IMR-90 (cell line): ENCODE results near the gene LY86. TPM values are rescaled to one million over a fixed set of nuclear protein-coding genes. Genes with fewer than 3 reads are reported as not detected.

Experiments used
- ATAC-seq: fragments of 200-7000 bp; cut with Tn5 transposase; 2 replicates; pipeline ENCODE4 v1.9.1; 2020; ENCODE audit warnings: low read depth, mild to moderate bottlenecking, moderate library complexity
- BruUV-seq: library from RNA; stranded (reverse); fragments of 400-500 nt; replicated peaks from 2 replicates; lab custom pipeline; 2021; lab: Mats Ljungman, UMichigan
- CTCF ChIA-PET: fragments of 300-600 bp; formaldehyde crosslinking; extraction: SDS; loops from one replicate; lab custom pipeline; 2021; ENCODE audit warnings: antibody characterized with exemption; lab: Yijun Ruan, JAX
- POLR2A ChIA-PET: fragments of 300-600 bp; sonication (Branson Sonifier 250); formaldehyde crosslinking; loops from one replicate; lab custom pipeline; 2022; ENCODE audit warnings: antibody characterized with exemption; ENCODE audit not compliant: unreplicated experiment; lab: Charles Lee
- DNase-seq: peaks from one replicate; pipeline ENCODE4 v3.0.0; 2013
- H2AFZ ChIP-seq: replicated peaks from 2 replicates; pipeline ENCODE3; 2013; ENCODE audit warnings: low read length, mild to moderate bottlenecking; ENCODE audit not compliant: poor library complexity
- H2AK5ac ChIP-seq: 2 replicates; pipeline ENCODE4 v1.6.1; 2013; ENCODE audit warnings: low read depth, low read length, inconsistent platforms
- H2AK9ac ChIP-seq: replicated peaks from 2 replicates; pipeline ENCODE3; 2013; ENCODE audit warnings: mild to moderate bottlenecking, low read depth, low read length, moderate library complexity; ENCODE audit not compliant: poor library complexity
- H2BK120ac ChIP-seq: 2 replicates; pipeline ENCODE4 v1.6.1; 2013; ENCODE audit warnings: low read depth, low read length, inconsistent platforms
- H2BK15ac ChIP-seq: 3 replicates; pipeline ENCODE4 v1.6.1; 2013; ENCODE audit warnings: low read depth, low read length, inconsistent platforms
- H2BK20ac ChIP-seq: 2 replicates; pipeline ENCODE4 v1.6.1; 2013; ENCODE audit warnings: low read depth, mild to moderate bottlenecking, inconsistent platforms, low read length, moderate library complexity
- H2BK5ac ChIP-seq: 2 replicates; pipeline ENCODE4 v1.6.1; 2013; ENCODE audit warnings: mild to moderate bottlenecking, low read depth, low read length, inconsistent platforms; ENCODE audit not compliant: poor library complexity, severe bottlenecking
- H3K14ac ChIP-seq: replicated peaks from 2 replicates; pipeline ENCODE4 v1.6.1; 2013; ENCODE audit warnings: low read depth, low read length, inconsistent platforms
- H3K18ac ChIP-seq: 2 replicates; pipeline ENCODE4 v1.6.1; 2013; ENCODE audit warnings: low read depth, low read length, control low read depth
- H3K23ac ChIP-seq: 2 replicates; pipeline ENCODE4 v1.6.1; 2013; ENCODE audit warnings: low read depth, low read length, inconsistent platforms
- H3K27ac ChIP-seq: 2 replicates; pipeline ENCODE4 v1.5.1; 2013; ENCODE audit warnings: mild to moderate bottlenecking, control low read depth, low read length; ENCODE audit not compliant: insufficient read depth
- H3K27me3 ChIP-seq: 2 replicates; pipeline ENCODE4 v1.6.1; 2013; ENCODE audit warnings: low read length; ENCODE audit not compliant: control insufficient read depth, insufficient read depth
- H3K36me3 ChIP-seq: 2 replicates; pipeline ENCODE4 v1.6.1; 2013; ENCODE audit warnings: low read length, mixed read lengths; ENCODE audit not compliant: control insufficient read depth, insufficient read depth
- H3K4ac ChIP-seq: 2 replicates; pipeline ENCODE4 v1.6.1; 2013; ENCODE audit warnings: low read depth, low read length, inconsistent platforms
- H3K4me1 ChIP-seq: 2 replicates; pipeline ENCODE4 v1.6.1; 2013; ENCODE audit warnings: low read length, mixed read lengths; ENCODE audit not compliant: control insufficient read depth, insufficient read depth
- H3K4me2 ChIP-seq: 2 replicates; pipeline ENCODE4 v1.6.1; 2013; ENCODE audit warnings: low read depth, mild to moderate bottlenecking, control low read depth, low read length, moderate library complexity
- H3K4me3 ChIP-seq: 2 replicates; pipeline ENCODE4 v1.5.1; 2013; ENCODE audit warnings: low read depth, mild to moderate bottlenecking, control low read depth, low read length, moderate library complexity; ENCODE audit not compliant: insufficient read depth
- H3K56ac ChIP-seq: 2 replicates; pipeline ENCODE4 v1.6.1; 2013; ENCODE audit warnings: low read length, inconsistent platforms; ENCODE audit not compliant: insufficient read depth; ENCODE audit errors: extremely low read depth
- H3K79me1 ChIP-seq, 2 experiments: 2 replicates each; pipeline ENCODE4 v1.6.1; 2013; ENCODE audit warnings: low read length in 2 of 2, inconsistent platforms in 1 of 2, low read depth in 1 of 2
- H3K9ac ChIP-seq: 2 replicates; pipeline ENCODE4 v1.6.1; 2013; ENCODE audit warnings: low read depth, low read length, control low read depth
- H3K9me1 ChIP-seq: 2 replicates; pipeline ENCODE4 v1.6.1; 2013; ENCODE audit warnings: low read length, inconsistent platforms; ENCODE audit not compliant: insufficient read depth
- H3K9me3 ChIP-seq: 2 replicates; pipeline ENCODE4 v1.6.1; 2013; ENCODE audit warnings: low read length; ENCODE audit not compliant: control insufficient read depth, insufficient read depth
- H4K20me1 ChIP-seq: 2 replicates; pipeline ENCODE4 v1.6.1; 2013; ENCODE audit warnings: low read length, inconsistent platforms; ENCODE audit not compliant: insufficient read depth
- H4K5ac ChIP-seq: 2 replicates; pipeline ENCODE4 v1.6.1; 2013; ENCODE audit warnings: mild to moderate bottlenecking, low read depth, low read length, control low read depth
- H4K8ac ChIP-seq, 2 experiments: 2 replicates each; pipeline ENCODE4 v1.6.1; 2013; ENCODE audit warnings: low read depth in 2 of 2, low read length in 2 of 2, control low read depth in 1 of 2, inconsistent platforms in 1 of 2
- H4K91ac ChIP-seq: 2 replicates; pipeline ENCODE4 v1.6.1; 2013; ENCODE audit warnings: low read depth, low read length, inconsistent platforms; ENCODE audit not compliant: insufficient read depth
- CTCF ChIP-seq: conservative IDR thresholded peaks from 2 replicates; pipeline ENCODE4 v1.5.1; 2012; ENCODE audit warnings: mild to moderate bottlenecking, low read depth, low read length, improper control_type of control experiment
- MXI1 ChIP-seq: IDR thresholded peaks from 2 replicates; pipeline ENCODE4 v1.6.1; 2012; ENCODE audit warnings: low read depth, mild to moderate bottlenecking, low read length, moderate library complexity, borderline replicate concordance
- SMC3 ChIP-seq: fragments of 150-350 bp; IDR thresholded peaks from 2 replicates; pipeline ENCODE4 v1.6.1; 2016; ENCODE audit warnings: low read depth, mild to moderate bottlenecking, antibody characterized with exemption, low read length, moderate library complexity
- WGBS, 2 experiments: methylation state at CpG; one replicate each; pipeline versions ENCODE4 v1.1.5 to v1.1.7; 2013; ENCODE audit warnings: missing lambda C conversion rate in 2 of 2; ENCODE audit not compliant: insufficient read length in 1 of 2; ENCODE audit errors: extremely low coverage in 2 of 2; 5-methylcytosine and 5-hydroxymethylcytosine counted together
- dilution Hi-C: fragments of 300-500 bp; cut with HindIII; formaldehyde crosslinking; loops from one replicate; pipeline ENCODE4 v1.14.3; 2018; ENCODE audit warnings: low sequenced_read_pairs; ENCODE audit not compliant: unreplicated experiment
- in situ Hi-C: fragments of 300-500 bp; cut with MboI; formaldehyde crosslinking; loops from 3 replicates; pipeline ENCODE4 v1.14.3; 2019; ENCODE audit warnings: low sequenced_read_pairs, inconsistent platforms, mixed read lengths
- intact Hi-C: fragments of 100-400 bp; cut with micrococcal nuclease; formaldehyde crosslinking; loops from 2 replicates; pipeline ENCODE4 v1.10.0; 2022
- polyA plus RNA-seq, 3 experiments: library from polyadenylated mRNA; depleted of rRNA; stranded (reverse); fragments of >200 nt; gene quantifications; 2 replicates each; pipeline ENCODE4 v1.2.3, GENCODE V29; 2012; ENCODE audit warnings: low replicate concordance in 1 of 3
- total RNA-seq: library from RNA; depleted of rRNA; stranded (reverse); fragments of >200 nt; gene quantifications from 2 replicates; pipeline ENCODE4 v1.2.3, GENCODE V29; 2012

LY86 gene
- total and polyA plus RNA-seq, 2 of the 4 experiments (the other 2 are of a cell fraction) = not detected

- dilution Hi-C loops (no loop called here), intact Hi-C loops (no loop called here), in situ Hi-C loops (no loop called here)
- Histone ChIP-seq H3K9me1 (no peaks in the 10 kb centered on the region), H3K27ac (no peak overlapping the region), H3K56ac (no peak overlapping the region), H2AFZ (no peak overlapping the region), H4K8ac (no peak overlapping the region), H4K20me1 (no peaks in the 10 kb centered on the region), H3K4ac (no peak overlapping the region), H2BK15ac (no peak overlapping the region), H3K9me3 (no peaks in the 10 kb centered on the region), H3K9ac (no peak overlapping the region), H3K4me3 (no peak overlapping the region), H2AK5ac (no peak overlapping the region), H2AK9ac (no peak overlapping the region), H4K91ac (no peak overlapping the region), H4K5ac (no peak overlapping the region), H2BK20ac (no peak overlapping the region), H3K23ac (no peak overlapping the region), H3K18ac (no peak overlapping the region), H3K4me2 (no peak overlapping the region), H3K27me3 (no peaks in the 10 kb centered on the region), H3K79me1 (no peaks in the 10 kb centered on the region), H3K4me1 (no peaks in the 10 kb centered on the region), H2BK120ac (no peak overlapping the region), H2BK5ac (no peak overlapping the region), H3K36me3 (no peaks in the 10 kb centered on the region), H3K14ac (no peak overlapping the region)
- DNase-seq (no peak), ATAC-seq (no peak)
- ChIA-PET POLR2A (no interaction called here), CTCF (no interaction called here)
- WGBS, 2 experiments = no CpG with 5 or more reads among the region's 3 CpGs
- no TSS peak for BruUV-seq
- TF ChIP-seq SMC3 = no peak
- TF ChIP-seq MXI1 = no peak
- TF ChIP-seq CTCF = no peak
Observed at GRCh38 chr6:6565488-6565887, 23.0 kb upstream of the LY86 start.
